GM10847 (cell line): ENCODE measurements around the gene HOXD9.

ENCODE experiments used
- POLR2A ChIP-seq: IDR thresholded peaks from 2 replicates; pipeline ENCODE4 v1.6.1; 2011; ENCODE audit not compliant: insufficient read length; ENCODE audit errors: extremely low read depth

HOXD9 gene

GRCh38 chr2:176155356-176156044 lies 33.0 kb downstream of the HOXD9 start:
- no peak for TF ChIP-seq POLR2A

GRCh38 chr2:176156301-176156806 lies 33.8 kb downstream of the HOXD9 start:
- TF ChIP-seq POLR2A: no peak

GRCh38 chr2:176156807-176157498 lies 34.4 kb downstream of the HOXD9 start, which contains the start of gene HOXD3:
HOXD3 (plus strand) TSS chr2:176157307; CDS start chr2:176169115, 11,808 bp downstream.
- no peak for TF ChIP-seq POLR2A

GRCh38 chr2:176157499-176158185 lies 35.1 kb downstream of the HOXD9 start:
- no peak for TF ChIP-seq POLR2A

GRCh38 chr2:176158186-176158591 lies 35.7 kb downstream of the HOXD9 start:
- TF ChIP-seq POLR2A: no peak

GRCh38 chr2:176158855-176159662 lies 36.5 kb downstream of the HOXD9 start:
- TF ChIP-seq POLR2A: no peak

- no peak for TF ChIP-seq POLR2A
These were observed 37.2 kb downstream of the HOXD9 start for GRCh38 chr2:176159663-176160250.

GRCh38 chr2:176160251-176160985 lies 37.9 kb downstream of the HOXD9 start:
- no peak for TF ChIP-seq POLR2A

GRCh38 chr2:176160986-176161824 lies 38.7 kb downstream of the HOXD9 start:
- TF ChIP-seq POLR2A: no peak

- no peak for TF ChIP-seq POLR2A
These were observed 39.5 kb downstream of the HOXD9 start for GRCh38 chr2:176161825-176162626.

- no peak for TF ChIP-seq POLR2A
These were observed 40.6 kb downstream of the HOXD9 start for GRCh38 chr2:176162911-176163671.

GRCh38 chr2:176163672-176164056 lies 41.1 kb downstream of the HOXD9 start:
- no peak for TF ChIP-seq POLR2A

- no peak for TF ChIP-seq POLR2A
These were observed 41.7 kb downstream of the HOXD9 start for GRCh38 chr2:176164201-176164600.
